K562 (cell line): ENCODE measurements around the gene ASRGL1. TPM values are rescaled to one million over a fixed set of nuclear protein-coding genes. Genes with fewer than 3 reads are reported as not detected.
A peak's percentile ranks its signal among the peaks of the same experiment; 100 is the strongest.

Experiments used
- ATAC-seq: fragments of 200-7000 bp; cut with Tn5 transposase; 3 replicates; pipeline ENCODE4 v1.9.1; 2020; ENCODE audit warnings: moderate library complexity
- BruUV-seq: library from RNA; stranded (reverse); fragments of 400-500 nt; replicated peaks from 2 replicates; lab custom pipeline; 2021; lab: Mats Ljungman, UMichigan
- CTCF ChIA-PET: fragments of 300-600 bp; formaldehyde crosslinking; extraction: SDS; loops from one replicate; lab custom pipeline; 2021; ENCODE audit warnings: low intra/inter-chr PET ratio; lab: Yijun Ruan, JAX
- POLR2A ChIA-PET: fragments of 300-600, 350-650 bp; sonication (Branson Sonifier 250); formaldehyde crosslinking; extraction: SDS; loops from one replicate; lab custom pipeline; 2021; ENCODE audit warnings: antibody characterized with exemption, inconsistent platforms; lab: Yijun Ruan, JAX
- DNase-seq, 4 experiments: peaks; one replicate each; pipeline versions ENCODE4 v3.0.0 to v3.0.0-alpha.2; 2011 to 2018; ENCODE audit warnings: low spot score in 3 of 4, mixed read lengths in 3 of 4; ENCODE audit errors: extremely low read depth in 1 of 4
- FAIRE-seq: peaks from 2 replicates; lab custom pipeline; 2011; peaks lifted over from hg19 to GRCh38; lab: Jason Lieb, UNC
- H2AFZ ChIP-seq: 2 replicates; pipeline ENCODE4 v1.6.0; 2011; ENCODE audit warnings: low read depth, low read length, control low read depth, inconsistent platforms
- H3K27ac ChIP-seq: fragments of 200-600 bp; 3 replicates; pipeline ENCODE4 v1.8.0; 2011; ENCODE audit warnings: low read depth, mild to moderate bottlenecking, control low read depth, inconsistent platforms, low read length, moderate library complexity, mixed read lengths; ENCODE audit errors: extremely low read depth
- H3K27me3 ChIP-seq, 2 experiments: fragments of 300-600 bp in 1 of 2; 2 replicates in 1 of 2; 3 replicates in 1 of 2; pipeline versions ENCODE4 v1.6.0 to v1.8.0; 2011; ENCODE audit warnings: inconsistent platforms in 2 of 2, low read length in 2 of 2, mild to moderate bottlenecking in 1 of 2, mixed read lengths in 1 of 2, moderate library complexity in 1 of 2; ENCODE audit not compliant: control insufficient read depth in 2 of 2, insufficient read depth in 2 of 2
- H3K36me3 ChIP-seq: fragments of 300-600 bp; 3 replicates; pipeline ENCODE4 v1.8.0; 2011; ENCODE audit warnings: mild to moderate bottlenecking, low read length, inconsistent platforms; ENCODE audit not compliant: control insufficient read depth, insufficient read depth
- H3K4me1 ChIP-seq, 2 experiments: fragments of 200-600 bp in 1 of 2; replicated peaks in 1 of 2; 2 replicates in 1 of 2; 3 replicates in 1 of 2; pipeline versions ENCODE4 v1.5.1 to v1.8.0; 2011; ENCODE audit warnings: inconsistent platforms in 2 of 2, low read length in 2 of 2, mild to moderate bottlenecking in 1 of 2, mixed read lengths in 1 of 2, moderate library complexity in 1 of 2; ENCODE audit not compliant: control insufficient read depth in 2 of 2, insufficient read depth in 2 of 2
- H3K4me2 ChIP-seq: 2 replicates; pipeline ENCODE4 v1.6.1; 2011; ENCODE audit warnings: low read length, control low read depth, inconsistent platforms, mixed read lengths; ENCODE audit not compliant: insufficient read depth
- H3K4me3 ChIP-seq: fragments of 200-600 bp; sonication (generic), shearing (Covaris generic); 2 replicates; pipeline ENCODE4 v1.5.1; 2016; ENCODE audit warnings: control low read depth, inconsistent platforms
- H3K79me2 ChIP-seq: fragments of 200-600 bp; 3 replicates; pipeline ENCODE4 v1.8.0; 2011; ENCODE audit warnings: low read length, inconsistent platforms; ENCODE audit not compliant: control insufficient read depth, insufficient read depth
- H3K9ac ChIP-seq, 2 experiments: 2 replicates each; pipeline versions ENCODE4 v1.6.0 to v1.6.1; 2011; ENCODE audit warnings: low read depth in 2 of 2, low read length in 2 of 2, control low read depth in 1 of 2, inconsistent platforms in 1 of 2, mild to moderate bottlenecking in 1 of 2, mixed read lengths in 1 of 2; ENCODE audit not compliant: insufficient read depth in 1 of 2
- H3K9me1 ChIP-seq: one replicate; pipeline ENCODE4 v1.6.0; 2011; ENCODE audit warnings: inconsistent platforms, mild to moderate bottlenecking, low read length, moderate library complexity; ENCODE audit not compliant: control insufficient read depth, insufficient read depth
- H3K9me3 ChIP-seq: replicated peaks from 2 replicates; pipeline ENCODE4 v1.5.1; 2011; ENCODE audit warnings: low read depth, low read length, inconsistent platforms; ENCODE audit not compliant: control insufficient read depth, insufficient read depth
- H4K20me1 ChIP-seq: replicated peaks from 2 replicates; pipeline ENCODE4 v1.6.1; 2011; ENCODE audit warnings: low read length, inconsistent platforms, mixed read lengths; ENCODE audit not compliant: control insufficient read depth, insufficient read depth
- BMI1 ChIP-seq: fragments of 150-350 bp; IDR thresholded peaks from 2 replicates; pipeline ENCODE4 v1.6.1; 2014; ENCODE audit warnings: low read length
- E2F1 ChIP-seq: sonication (generic); formaldehyde crosslinking; IDR thresholded peaks from 2 replicates; pipeline ENCODE4 v1.8.1; 2023; ENCODE audit warnings: mild to moderate bottlenecking, missing genetic modification reagents, moderate library complexity
- EP400 ChIP-seq: fragments of 450-650 bp; IDR thresholded peaks from 2 replicates; pipeline ENCODE4 v1.6.1; 2017; ENCODE audit warnings: antibody characterized with exemption, mild to moderate bottlenecking, moderate library complexity
- ESRRB ChIP-seq: fragments of 250-450 bp; sonication (Bioruptor Pico); IDR thresholded peaks from 2 replicates; pipeline ENCODE4 v1.5.0; 2020; ENCODE audit warnings: mild to moderate bottlenecking, moderate library complexity, borderline replicate concordance
- ID3 ChIP-seq, 2 experiments: fragments of 250-450 bp in 1 of 2; fragments of 450-650 bp in 1 of 2; sonication (Bioruptor Pico) in 1 of 2; IDR thresholded peaks; 2 replicates each; pipeline versions ENCODE4 v1.6.1 to v1.8.0; 2016 to 2021; ENCODE audit warnings: mild to moderate bottlenecking in 2 of 2, moderate library complexity in 2 of 2, missing compliant biosample characterization in 1 of 2, missing genetic modification characterization in 1 of 2
- JUNB ChIP-seq: fragments of 450-650 bp; formaldehyde crosslinking; conservative IDR thresholded peaks from 2 replicates; pipeline ENCODE4 v1.4.0; 2020; ENCODE audit warnings: mild to moderate bottlenecking
- MED1 ChIP-seq: sonication (generic); formaldehyde crosslinking; IDR thresholded peaks from 2 replicates; pipeline ENCODE4 v1.8.1; 2023; ENCODE audit warnings: missing genetic modification reagents, borderline replicate concordance
- NFYB ChIP-seq: IDR thresholded peaks from 2 replicates; pipeline ENCODE4 v1.6.1; 2011; ENCODE audit warnings: mild to moderate bottlenecking, moderate library complexity; ENCODE audit not compliant: insufficient read length; ENCODE audit errors: extremely low read depth
- RBM22 ChIP-seq: fragments of 200-400 bp; formaldehyde crosslinking; IDR thresholded peaks from 2 replicates; pipeline ENCODE4 v1.6.1; 2018; ENCODE audit warnings: low read length, low read depth; ENCODE audit not compliant: poor library complexity, severe bottlenecking
- SMAD2 ChIP-seq: fragments of 150-350 bp; IDR thresholded peaks from 2 replicates; pipeline ENCODE4 v1.6.1; 2014; ENCODE audit warnings: low read depth, mild to moderate bottlenecking, low read length
- TCFL5 ChIP-seq: fragments of 250-450 bp; sonication (Bioruptor Pico); conservative IDR thresholded peaks from 2 replicates; pipeline ENCODE4 v1.6.1; 2021; ENCODE audit warnings: mild to moderate bottlenecking, moderate library complexity, matching md5 sums
- ZBTB9 ChIP-seq: fragments of 450-650 bp; formaldehyde crosslinking; IDR thresholded peaks from 2 replicates; pipeline ENCODE4 v1.4.0; 2020; ENCODE audit warnings: mild to moderate bottlenecking, moderate library complexity
- ZNF282 ChIP-seq: sonication (generic); formaldehyde crosslinking; IDR thresholded peaks from 2 replicates; pipeline ENCODE4 v1.8.1; 2023; ENCODE audit warnings: missing genetic modification reagents
- WGBS: fragments of 100-300 bp; shearing (Covaris generic); methylation state at CpG from one replicate; pipeline ENCODE4 v1.1.6; 2016; ENCODE audit warnings: low coverage, mixed read lengths; ENCODE audit not compliant: insufficient coverage; ENCODE audit errors: missing lambda C conversion rate; 5-methylcytosine and 5-hydroxymethylcytosine counted together
- in situ Hi-C: fragments of 300-500 bp; cut with MboI; formaldehyde crosslinking; loops from 4 replicates; pipeline ENCODE4 v1.15.0; 2018; ENCODE audit warnings: inconsistent platforms, mixed read lengths
- intact Hi-C: fragments of 100-400 bp; cut with micrococcal nuclease; formaldehyde crosslinking; loops from 2 replicates; pipeline ENCODE4 v1.14.2; 2022
- polyA plus RNA-seq, 8 experiments: library from polyadenylated mRNA; depleted of rRNA in 4 of 8; stranded (reverse) in 5 of 8; unstranded in 3 of 8; fragments of >200 nt; fragmentation: Nextera tagmentation in 2 of 8; fragmentation: Illumina TruSeq in 1 of 8; extraction: Ambion mirVana in 2 of 8; extraction: Trizol in 1 of 8; gene quantifications; 2 replicates each; pipeline versions ENCODE4 v1.2.1 to v1.2.3, GENCODE V29; 2011 to 2014; ENCODE audit warnings: inconsistent platforms in 1 of 8, missing spikeins in 1 of 8
- total RNA-seq, 7 experiments: library from RNA; depleted of rRNA in 6 of 7; stranded (reverse); fragments of >200 nt in 6 of 7; fragmentation: Illumina TruSeq in 2 of 7; extraction: Trizol in 2 of 7; gene quantifications; 2 replicates each; pipeline versions ENCODE4 v1.2.1 to v1.2.3, GENCODE V29; 2011 to 2021; ENCODE audit warnings: low replicate concordance in 1 of 7

ASRGL1 gene
- total and polyA plus RNA-seq, 9 of the 15 experiments (the other 6 are each of a cell fraction or from before 2014, with no cell fraction given) = 3.1 to 23.0 (median 11.2) TPM

- H3K4me1 ChIP-seq = peaks cover 0 to 34% of the 10 kb centered on the region in 2 experiments; a peak in 4 of 5 replicates
- in situ Hi-C loops = no loop called here
- H3K27ac ChIP-seq = no peak overlapping the region
- H4K20me1 ChIP-seq = no peaks in the 10 kb centered on the region
- no peak for ATAC-seq
- CTCF ChIA-PET = no interaction called here
- H3K4me3 ChIP-seq = no peak overlapping the region
- no peaks in the 10 kb centered on the region for H3K36me3 ChIP-seq
- WGBS = 44% methylated on average over 11 of the region's 11 CpGs
- no peaks in the 10 kb centered on the region for H3K9me1 ChIP-seq
- H3K27me3 ChIP-seq = no peaks in the 10 kb centered on the region
- BruUV-seq = no TSS peak
- no peak overlapping the region for H3K4me2 ChIP-seq
- H3K9me3 ChIP-seq = no peaks in the 10 kb centered on the region
- no peak for FAIRE-seq
- H3K79me2 ChIP-seq = no peaks in the 10 kb centered on the region
- TF ChIP-seq E2F1 (CRISPR knock-in tag) (no peak), RBM22 (no peak), ID3 (CRISPR knock-in tag; IDR thresholded peaks at IDR 0.05) (no peak), ID3 (tag; IDR thresholded peaks at IDR 0.05) (no peak), TCFL5 (CRISPR knock-in tag) (no peak), ESRRB (CRISPR knock-in tag) (no peak), ZBTB9 (CRISPR knock-in tag) (no peak), NFYB (no peak), JUNB (CRISPR knock-in tag) (no peak), BMI1 (no peak), ZNF282 (CRISPR knock-in tag) (no peak), SMAD2 (no peak), MED1 (CRISPR knock-in tag) (no peak), EP400 (no peak)
- intact Hi-C loops = no loop called here
- 0 out of 2 replicates have a peak overlapping the region, but pooled peaks have one; percentile 23 for H2AFZ ChIP-seq
- DNase-seq = no peak
- H3K9ac ChIP-seq = no peak overlapping the region
- POLR2A ChIA-PET = no interaction called here
Measured at GRCh38 chr11:62431171-62431901, 94.1 kb downstream of the ASRGL1 start.
